ENCODE results near the gene CDH13. TPM values are rescaled to one million over a fixed set of nuclear protein-coding genes. Genes with fewer than 3 reads are reported as not detected.

CDH13 gene
- total and polyA plus RNA-seq, 2 experiments from 2014 or later: 1.6 to 4.4 TPM

DNA sequence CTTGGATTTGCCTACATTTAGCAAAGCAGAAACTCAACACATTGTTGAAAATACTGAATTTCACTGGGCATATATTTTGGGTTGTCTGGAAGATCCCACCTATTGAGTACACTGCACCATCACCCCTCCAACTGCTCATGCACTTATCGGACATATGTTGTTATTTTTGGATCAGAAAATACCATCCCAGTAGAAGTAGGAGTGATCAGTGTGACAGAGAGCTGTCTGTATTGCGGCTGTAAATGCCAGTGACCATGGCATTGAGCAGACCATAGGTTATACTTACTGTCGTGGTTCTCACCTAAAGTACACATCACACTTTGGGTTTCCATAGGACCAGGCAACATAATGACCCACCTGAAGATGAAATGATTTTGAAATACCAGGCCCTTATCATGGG is 264.7 kb downstream of the CDH13 start:
- Histone ChIP-seq H3K4me2 (no peak overlapping the region), H3K27ac (ENCODE audit: low read depth) (no peak overlapping the region), H3K36me3 (ENCODE audit: insufficient read depth) (no peaks in the 10 kb centered on the region; the same call in 1 of the 2 replicates), H3K4me3 (no peak overlapping the region), H3K4me1 (ENCODE audit: insufficient read depth) (no peaks in the 10 kb centered on the region), H3K27me3 (ENCODE audit: insufficient read depth) (no peaks in the 10 kb centered on the region), H3F3A (replicated peaks; ENCODE audit: low read depth) (no peaks in the 10 kb centered on the region), H3K79me2 (replicated peaks; ENCODE audit: insufficient read depth) (no peaks in the 10 kb centered on the region), H4K20me1 (replicated peaks; ENCODE audit: insufficient read depth) (no peaks in the 10 kb centered on the region), H3K9me2 (ENCODE audit: insufficient read depth) (peaks cover 4% of the 10 kb centered on the region; the same call in 1 of the 2 replicates), H2AFZ (no peak overlapping the region)
- no peaks in the 10 kb centered on the region for H3K36me3 Mint-ChIP-seq (ENCODE audit: low read depth)
- no peak for DNase-seq (ENCODE audit: low spot score)
- peaks cover 16% of the 10 kb centered on the region; the same call in 2 of the 3 replicates for H3K4me1 Mint-ChIP-seq
- no peaks in the 10 kb centered on the region for H3K9me3 Mint-ChIP-seq
- H3K4me3 Mint-ChIP-seq: no peak overlapping the region
- no peak for ATAC-seq
- H3K27me3 Mint-ChIP-seq (ENCODE audit: insufficient read depth, low read depth, poor library complexity): no peaks in the 10 kb centered on the region
- TF ChIP-seq STAT1 (IDR thresholded peaks at IDR 0.05; ENCODE audit: unreplicated experiment) (no peak), NANOG (IDR thresholded peaks at IDR 0.05; ENCODE audit: borderline replicate concordance) (no peak), JUNB (IDR thresholded peaks at IDR 0.05; ENCODE audit: unreplicated experiment) (no peak), ZNF331 (CRISPR knock-in tag; IDR thresholded peaks at IDR 0.05; ENCODE audit: low read depth) (no peak), POLR2AphosphoS5 (IDR thresholded peaks at IDR 0.05; ENCODE audit: low read depth) (no peak), CREB1 (CRISPR knock-in tag; IDR thresholded peaks at IDR 0.05; ENCODE audit: low read depth) (no peak), ZNF114 (CRISPR knock-in tag; IDR thresholded peaks at IDR 0.05) (no peak), EZH2 (IDR thresholded peaks at IDR 0.05; ENCODE audit: low read depth, unreplicated experiment) (no peak), CTCF (conservative IDR thresholded peaks at IDR 0.05; ENCODE audit: low read depth in 2 of 2) (no peak), ETS1 (IDR thresholded peaks at IDR 0.05) (no peak), EZH2phosphoT487 (IDR thresholded peaks at IDR 0.05; ENCODE audit: unreplicated experiment) (no peak)
- TF ChIP-seq, protein P1, sequence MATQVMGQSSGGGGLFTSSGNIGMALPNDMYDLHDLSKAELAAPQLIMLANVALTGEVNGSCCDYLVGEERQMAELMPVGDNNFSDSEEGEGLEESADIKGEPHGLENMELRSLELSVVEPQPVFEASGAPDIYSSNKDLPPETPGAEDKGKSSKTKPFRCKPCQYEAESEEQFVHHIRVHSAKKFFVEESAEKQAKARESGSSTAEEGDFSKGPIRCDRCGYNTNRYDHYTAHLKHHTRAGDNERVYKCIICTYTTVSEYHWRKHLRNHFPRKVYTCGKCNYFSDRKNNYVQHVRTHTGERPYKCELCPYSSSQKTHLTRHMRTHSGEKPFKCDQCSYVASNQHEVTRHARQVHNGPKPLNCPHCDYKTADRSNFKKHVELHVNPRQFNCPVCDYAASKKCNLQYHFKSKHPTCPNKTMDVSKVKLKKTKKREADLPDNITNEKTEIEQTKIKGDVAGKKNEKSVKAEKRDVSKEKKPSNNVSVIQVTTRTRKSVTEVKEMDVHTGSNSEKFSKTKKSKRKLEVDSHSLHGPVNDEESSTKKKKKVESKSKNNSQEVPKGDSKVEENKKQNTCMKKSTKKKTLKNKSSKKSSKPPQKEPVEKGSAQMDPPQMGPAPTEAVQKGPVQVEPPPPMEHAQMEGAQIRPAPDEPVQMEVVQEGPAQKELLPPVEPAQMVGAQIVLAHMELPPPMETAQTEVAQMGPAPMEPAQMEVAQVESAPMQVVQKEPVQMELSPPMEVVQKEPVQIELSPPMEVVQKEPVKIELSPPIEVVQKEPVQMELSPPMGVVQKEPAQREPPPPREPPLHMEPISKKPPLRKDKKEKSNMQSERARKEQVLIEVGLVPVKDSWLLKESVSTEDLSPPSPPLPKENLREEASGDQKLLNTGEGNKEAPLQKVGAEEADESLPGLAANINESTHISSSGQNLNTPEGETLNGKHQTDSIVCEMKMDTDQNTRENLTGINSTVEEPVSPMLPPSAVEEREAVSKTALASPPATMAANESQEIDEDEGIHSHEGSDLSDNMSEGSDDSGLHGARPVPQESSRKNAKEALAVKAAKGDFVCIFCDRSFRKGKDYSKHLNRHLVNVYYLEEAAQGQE (IDR thresholded peaks at IDR 0.05; ENCODE audit: unreplicated experiment): no peak
- TF ChIP-seq, protein P2, sequence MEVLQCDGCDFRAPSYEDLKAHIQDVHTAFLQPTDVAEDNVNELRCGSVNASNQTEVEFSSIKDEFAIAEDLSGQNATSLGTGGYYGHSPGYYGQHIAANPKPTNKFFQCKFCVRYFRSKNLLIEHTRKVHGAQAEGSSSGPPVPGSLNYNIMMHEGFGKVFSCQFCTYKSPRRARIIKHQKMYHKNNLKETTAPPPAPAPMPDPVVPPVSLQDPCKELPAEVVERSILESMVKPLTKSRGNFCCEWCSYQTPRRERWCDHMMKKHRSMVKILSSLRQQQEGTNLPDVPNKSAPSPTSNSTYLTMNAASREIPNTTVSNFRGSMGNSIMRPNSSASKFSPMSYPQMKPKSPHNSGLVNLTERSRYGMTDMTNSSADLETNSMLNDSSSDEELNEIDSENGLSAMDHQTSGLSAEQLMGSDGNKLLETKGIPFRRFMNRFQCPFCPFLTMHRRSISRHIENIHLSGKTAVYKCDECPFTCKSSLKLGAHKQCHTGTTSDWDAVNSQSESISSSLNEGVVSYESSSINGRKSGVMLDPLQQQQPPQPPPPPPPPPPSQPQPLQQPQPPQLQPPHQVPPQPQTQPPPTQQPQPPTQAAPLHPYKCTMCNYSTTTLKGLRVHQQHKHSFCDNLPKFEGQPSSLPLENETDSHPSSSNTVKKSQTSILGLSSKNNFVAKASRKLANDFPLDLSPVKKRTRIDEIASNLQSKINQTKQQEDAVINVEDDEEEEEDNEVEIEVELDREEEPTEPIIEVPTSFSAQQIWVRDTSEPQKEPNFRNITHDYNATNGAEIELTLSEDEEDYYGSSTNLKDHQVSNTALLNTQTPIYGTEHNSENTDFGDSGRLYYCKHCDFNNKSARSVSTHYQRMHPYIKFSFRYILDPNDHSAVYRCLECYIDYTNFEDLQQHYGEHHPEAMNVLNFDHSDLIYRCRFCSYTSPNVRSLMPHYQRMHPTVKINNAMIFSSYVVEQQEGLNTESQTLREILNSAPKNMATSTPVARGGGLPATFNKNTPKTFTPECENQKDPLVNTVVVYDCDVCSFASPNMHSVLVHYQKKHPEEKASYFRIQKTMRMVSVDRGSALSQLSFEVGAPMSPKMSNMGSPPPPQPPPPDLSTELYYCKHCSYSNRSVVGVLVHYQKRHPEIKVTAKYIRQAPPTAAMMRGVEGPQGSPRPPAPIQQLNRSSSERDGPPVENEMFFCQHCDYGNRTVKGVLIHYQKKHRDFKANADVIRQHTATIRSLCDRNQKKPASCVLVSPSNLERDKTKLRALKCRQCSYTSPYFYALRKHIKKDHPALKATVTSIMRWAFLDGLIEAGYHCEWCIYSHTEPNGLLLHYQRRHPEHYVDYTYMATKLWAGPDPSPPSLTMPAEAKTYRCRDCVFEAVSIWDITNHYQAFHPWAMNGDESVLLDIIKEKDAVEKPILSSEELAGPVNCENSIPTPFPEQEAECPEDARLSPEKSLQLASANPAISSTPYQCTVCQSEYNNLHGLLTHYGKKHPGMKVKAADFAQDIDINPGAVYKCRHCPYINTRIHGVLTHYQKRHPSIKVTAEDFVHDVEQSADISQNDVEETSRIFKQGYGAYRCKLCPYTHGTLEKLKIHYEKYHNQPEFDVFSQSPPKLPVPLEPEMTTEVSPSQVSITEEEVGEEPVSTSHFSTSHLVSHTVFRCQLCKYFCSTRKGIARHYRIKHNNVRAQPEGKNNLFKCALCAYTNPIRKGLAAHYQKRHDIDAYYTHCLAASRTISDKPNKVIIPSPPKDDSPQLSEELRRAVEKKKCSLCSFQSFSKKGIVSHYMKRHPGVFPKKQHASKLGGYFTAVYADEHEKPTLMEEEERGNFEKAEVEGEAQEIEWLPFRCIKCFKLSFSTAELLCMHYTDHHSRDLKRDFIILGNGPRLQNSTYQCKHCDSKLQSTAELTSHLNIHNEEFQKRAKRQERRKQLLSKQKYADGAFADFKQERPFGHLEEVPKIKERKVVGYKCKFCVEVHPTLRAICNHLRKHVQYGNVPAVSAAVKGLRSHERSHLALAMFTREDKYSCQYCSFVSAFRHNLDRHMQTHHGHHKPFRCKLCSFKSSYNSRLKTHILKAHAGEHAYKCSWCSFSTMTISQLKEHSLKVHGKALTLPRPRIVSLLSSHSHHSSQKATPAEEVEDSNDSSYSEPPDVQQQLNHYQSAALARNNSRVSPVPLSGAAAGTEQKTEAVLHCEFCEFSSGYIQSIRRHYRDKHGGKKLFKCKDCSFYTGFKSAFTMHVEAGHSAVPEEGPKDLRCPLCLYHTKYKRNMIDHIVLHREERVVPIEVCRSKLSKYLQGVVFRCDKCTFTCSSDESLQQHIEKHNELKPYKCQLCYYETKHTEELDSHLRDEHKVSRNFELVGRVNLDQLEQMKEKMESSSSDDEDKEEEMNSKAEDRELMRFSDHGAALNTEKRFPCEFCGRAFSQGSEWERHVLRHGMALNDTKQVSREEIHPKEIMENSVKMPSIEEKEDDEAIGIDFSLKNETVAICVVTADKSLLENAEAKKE (CRISPR knock-in tag; IDR thresholded peaks at IDR 0.05): no peak
- H3K27ac Mint-ChIP-seq: no peak overlapping the region

Measured in GM23338 (cell line).